ENCODE data around the gene CDK2AP2. TPM values are rescaled to one million over a fixed set of nuclear protein-coding genes. Genes with fewer than 3 reads are reported as not detected.

The CDK2AP2 gene
- total RNA-seq, 2 experiments from 2014 or later, result 53.5 to 55.5 TPM

GRCh38 chr11:67505605-67506396 is 2.2 kb downstream of the CDK2AP2 start:
- intact Hi-C loops (cut with micrococcal nuclease), result loop anchor here (1.0 to 5.0 kb wide), 2 partner anchors 22 to 68 kb away; partner anchors contain the start of gene PTPRCAP
- ATAC-seq (peak; percentile 67), DNase-seq (peak; percentile 97)
- Mint-ChIP-seq H3K27me3 (no peaks in the 10 kb centered on the region), H3K9me3 (no peaks in the 10 kb centered on the region), H3K36me3 (ENCODE audit: low read depth) (peaks cover 20% of the 10 kb centered on the region), H3K27ac (peak overlapping the region; percentile 97), H3K4me3 (peak overlapping the region; percentile 89), H3K4me1 (ENCODE audit: low read depth) (peaks cover 47% of the 10 kb centered on the region)
- ChIA-PET CTCF (interaction anchor here (1.0 to 1.9 kb wide), 9 partner anchors 14 to 154 kb away, joined by 3 to 8 read pairs (median 4); partner anchors contain the start of gene PPP1CA), POLR2A (interaction anchor here (0.6 to 8.8 kb wide), 8 partner anchors 11 to 154 kb away, joined by 3 to 108 read pairs (median 4); partner anchors contain the start of genes PPP1CA, PTPRCAP and TBC1D10C)
- TF ChIP-seq, protein P1, sequence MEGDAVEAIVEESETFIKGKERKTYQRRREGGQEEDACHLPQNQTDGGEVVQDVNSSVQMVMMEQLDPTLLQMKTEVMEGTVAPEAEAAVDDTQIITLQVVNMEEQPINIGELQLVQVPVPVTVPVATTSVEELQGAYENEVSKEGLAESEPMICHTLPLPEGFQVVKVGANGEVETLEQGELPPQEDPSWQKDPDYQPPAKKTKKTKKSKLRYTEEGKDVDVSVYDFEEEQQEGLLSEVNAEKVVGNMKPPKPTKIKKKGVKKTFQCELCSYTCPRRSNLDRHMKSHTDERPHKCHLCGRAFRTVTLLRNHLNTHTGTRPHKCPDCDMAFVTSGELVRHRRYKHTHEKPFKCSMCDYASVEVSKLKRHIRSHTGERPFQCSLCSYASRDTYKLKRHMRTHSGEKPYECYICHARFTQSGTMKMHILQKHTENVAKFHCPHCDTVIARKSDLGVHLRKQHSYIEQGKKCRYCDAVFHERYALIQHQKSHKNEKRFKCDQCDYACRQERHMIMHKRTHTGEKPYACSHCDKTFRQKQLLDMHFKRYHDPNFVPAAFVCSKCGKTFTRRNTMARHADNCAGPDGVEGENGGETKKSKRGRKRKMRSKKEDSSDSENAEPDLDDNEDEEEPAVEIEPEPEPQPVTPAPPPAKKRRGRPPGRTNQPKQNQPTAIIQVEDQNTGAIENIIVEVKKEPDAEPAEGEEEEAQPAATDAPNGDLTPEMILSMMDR (IDR thresholded peaks at IDR 0.05), result peak; percentile 91

DNA sequence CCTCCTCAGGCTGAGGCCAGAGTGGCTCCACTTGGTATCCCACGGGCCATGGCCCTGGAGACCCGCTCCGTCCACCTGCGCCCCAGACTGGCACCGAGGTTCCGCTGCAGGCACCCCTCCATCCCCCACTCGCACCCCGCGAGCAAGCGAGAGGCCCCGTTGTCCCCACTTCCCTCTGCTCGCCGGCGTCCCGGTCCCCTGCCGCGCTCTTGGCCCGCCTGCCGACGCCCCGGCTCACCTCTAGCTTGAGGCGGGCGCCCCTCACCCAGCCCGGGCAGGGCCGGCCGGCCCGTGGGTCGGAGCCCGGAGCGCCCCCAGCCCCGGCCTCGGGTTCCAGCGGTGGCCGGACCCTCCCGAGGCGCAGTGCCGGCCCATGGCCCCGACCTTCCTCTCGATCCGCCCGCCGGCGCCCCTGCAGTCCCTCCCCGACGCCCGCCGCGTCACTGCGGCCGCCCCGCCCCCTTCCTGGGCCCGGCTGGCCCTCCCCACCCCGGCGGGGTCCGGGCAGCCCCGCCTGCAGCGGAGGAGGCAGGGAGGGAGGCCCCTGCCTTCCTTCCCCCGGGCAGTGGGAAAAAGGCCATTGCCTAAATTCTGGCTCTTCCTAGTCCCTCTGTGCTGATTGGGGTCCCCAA is 2.9 kb downstream of the CDK2AP2 start, which contains the start of gene PITPNM1:
Gene PITPNM1, minus strand, starts transcription at position 414 of the 632 bp plus-strand sequence. CDS start 1,183 bp downstream, outside the sequence.
- peak within 1 kb of the TSS; percentile 97 for H3K27ac Mint-ChIP-seq
- intact Hi-C loops (cut with micrococcal nuclease), result loop anchor here (5.0 kb wide), 1 partner anchor 68 kb away; the partner anchor contains the start of gene PTPRCAP
- DNase-seq (peak; percentile 78), ATAC-seq (peak; percentile 5)
- H3K27me3 Mint-ChIP-seq, result no peaks in the 10 kb centered on the region
- CTCF ChIA-PET, result interaction anchor here (1.0 to 1.9 kb wide), 7 partner anchors 13 to 148 kb away, joined by 3 to 8 read pairs (median 4); partner anchors contain the start of gene PPP1CA
- peaks cover 50% of the 10 kb centered on the region for H3K4me1 Mint-ChIP-seq (ENCODE audit: low read depth)
- POLR2A ChIA-PET, result interaction anchor here (0.7 to 8.8 kb wide), 9 partner anchors 10 to 153 kb away, joined by 3 to 108 read pairs (median 4); partner anchors contain the start of genes AIP, PPP1CA, PTPRCAP and TBC1D10C
- H3K9me3 Mint-ChIP-seq, result no peaks in the 10 kb centered on the region
- H3K36me3 Mint-ChIP-seq (ENCODE audit: low read depth), result peaks cover 27% of the 10 kb centered on the region
- TF ChIP-seq, protein P1 (IDR thresholded peaks at IDR 0.05), result no peak
- H3K4me3 Mint-ChIP-seq, result peak within 1 kb of the TSS; percentile 89

GRCh38 chr11:67504005-67504949 is 3.7 kb downstream of the CDK2AP2 start:
- peaks cover 30% of the 10 kb centered on the region for H3K36me3 Mint-ChIP-seq (ENCODE audit: low read depth)
- TF ChIP-seq, protein P1 (IDR thresholded peaks at IDR 0.05), result no peak
- peak overlapping the region; percentile 89 for H3K4me3 Mint-ChIP-seq
- ChIA-PET POLR2A (interaction anchor here (0.8 to 8.8 kb wide), 3 partner anchors 16 to 67 kb away, joined by 3 to 108 read pairs (median 10); partner anchors contain the start of genes AIP and PTPRCAP), CTCF (interaction anchor here (1.3 kb wide), 1 partner anchor 115 kb away, joined by 3 read pairs; no protein-coding TSS in a partner anchor)
- intact Hi-C loops (cut with micrococcal nuclease), result no loop called here
- peak overlapping the region; percentile 86 for H3K27ac Mint-ChIP-seq
- no peaks in the 10 kb centered on the region for H3K9me3 Mint-ChIP-seq
- ATAC-seq (no peak), DNase-seq (peak; percentile 54)
- peaks cover 49% of the 10 kb centered on the region for H3K4me1 Mint-ChIP-seq (ENCODE audit: low read depth)
- H3K27me3 Mint-ChIP-seq, result no peaks in the 10 kb centered on the region

GRCh38 chr11:67503119-67504004 is 4.6 kb downstream of the CDK2AP2 start:
- DNase-seq (no peak), ATAC-seq (no peak)
- peaks cover 42% of the 10 kb centered on the region for H3K4me1 Mint-ChIP-seq (ENCODE audit: low read depth)
- TF ChIP-seq, protein P1 (IDR thresholded peaks at IDR 0.05), result no peak
- H3K36me3 Mint-ChIP-seq (ENCODE audit: low read depth), result peaks cover 30% of the 10 kb centered on the region
- no peaks in the 10 kb centered on the region for H3K9me3 Mint-ChIP-seq
- ChIA-PET POLR2A (interaction anchor here (1.7 to 8.8 kb wide), 2 partner anchors 15 to 66 kb away, joined by 10 to 108 read pairs; partner anchors contain the start of gene PTPRCAP), CTCF (no interaction called here)
- no peaks in the 10 kb centered on the region for H3K27me3 Mint-ChIP-seq
- peak overlapping the region; percentile 58 for H3K4me3 Mint-ChIP-seq
- intact Hi-C loops (cut with micrococcal nuclease), result no loop called here
- H3K27ac Mint-ChIP-seq, result peak overlapping the region; percentile 4
